GM12878 (cell line): ENCODE measurements around the gene STARD8. TPM values are rescaled to one million over a fixed set of nuclear protein-coding genes. Genes with fewer than 3 reads are reported as not detected.

Experiments
- ZSCAN29 ChIP-seq: fragments of 450-650 bp; IDR thresholded peaks from 2 replicates; pipeline ENCODE4 v1.6.1; 2017; ENCODE audit warnings: mild to moderate bottlenecking, moderate library complexity
- polyA plus RNA-seq, 11 experiments: library from polyadenylated mRNA; depleted of rRNA in 4 of 11; unstranded in 6 of 11; stranded (reverse) in 5 of 11; fragments of >200 nt; fragmentation: Nextera tagmentation in 4 of 11; fragmentation: Illumina TruSeq in 1 of 11; extraction: Ambion mirVana in 4 of 11; extraction: Trizol in 1 of 11; gene quantifications; 1 replicate in 1 of 11; 2 replicates in 10 of 11; pipeline versions ENCODE4 v1.2.1 to v1.2.3, GENCODE V29; 2011 to 2016; ENCODE audit warnings: inconsistent platforms in 2 of 11, missing spikeins in 2 of 11, low read depth in 1 of 11
- total RNA-seq, 4 experiments: library from RNA; depleted of rRNA in 3 of 4; stranded (reverse); fragments of >200 nt in 3 of 4; fragmentation: Illumina TruSeq in 1 of 4; extraction: Trizol in 1 of 4; gene quantifications; 2 replicates each; pipeline versions ENCODE4 v1.2.1 to v1.2.3, GENCODE V29; 2013 to 2021
- TF ChIP-seq, protein P1 (sequence below): IDR thresholded peaks from 2 replicates; pipeline ENCODE4 v1.6.1; 2012; ENCODE audit warnings: mild to moderate bottlenecking, low read depth, low read length
- TF ChIP-seq, protein P2 (sequence below): fragments of 450-650 bp; IDR thresholded peaks from 2 replicates; pipeline ENCODE4 v1.6.1; 2017; ENCODE audit warnings: antibody characterized with exemption, mild to moderate bottlenecking, moderate library complexity
- TF ChIP-seq, protein P3 (sequence below): fragments of 450-650 bp; IDR thresholded peaks from 2 replicates; pipeline ENCODE4 v1.6.1; 2018; ENCODE audit warnings: mild to moderate bottlenecking, low read depth, moderate library complexity; ENCODE audit not compliant: partially characterized antibody

The STARD8 gene
- total and polyA plus RNA-seq, 10 of the 15 experiments (the other 5 are each of a cell fraction or from before 2014, with no cell fraction given): 0.03 to 0.14 (median 0.07) TPM; not detected in 6

DNA sequence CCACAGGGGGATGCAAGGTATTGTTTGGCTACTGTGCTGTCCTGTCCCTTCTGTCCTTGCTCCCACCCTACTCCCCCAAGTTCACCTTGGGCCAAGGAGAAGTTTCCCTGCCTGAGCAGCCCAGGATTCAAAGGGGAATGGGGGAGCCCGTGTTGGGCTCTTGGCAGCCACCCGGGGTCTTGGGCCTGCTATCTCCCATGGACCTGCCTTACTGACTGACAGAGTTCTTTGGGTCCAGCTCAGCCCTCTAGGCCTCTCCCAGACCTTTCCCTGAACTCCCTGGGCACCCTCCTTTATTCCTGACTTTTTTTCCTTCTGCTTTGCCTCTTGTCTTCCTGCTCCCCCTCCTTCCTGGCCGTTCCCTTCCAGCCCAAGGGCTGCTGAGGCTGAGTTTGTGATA lies 67.4 kb downstream of the STARD8 start (continued):
- TF ChIP-seq, protein P1, sequence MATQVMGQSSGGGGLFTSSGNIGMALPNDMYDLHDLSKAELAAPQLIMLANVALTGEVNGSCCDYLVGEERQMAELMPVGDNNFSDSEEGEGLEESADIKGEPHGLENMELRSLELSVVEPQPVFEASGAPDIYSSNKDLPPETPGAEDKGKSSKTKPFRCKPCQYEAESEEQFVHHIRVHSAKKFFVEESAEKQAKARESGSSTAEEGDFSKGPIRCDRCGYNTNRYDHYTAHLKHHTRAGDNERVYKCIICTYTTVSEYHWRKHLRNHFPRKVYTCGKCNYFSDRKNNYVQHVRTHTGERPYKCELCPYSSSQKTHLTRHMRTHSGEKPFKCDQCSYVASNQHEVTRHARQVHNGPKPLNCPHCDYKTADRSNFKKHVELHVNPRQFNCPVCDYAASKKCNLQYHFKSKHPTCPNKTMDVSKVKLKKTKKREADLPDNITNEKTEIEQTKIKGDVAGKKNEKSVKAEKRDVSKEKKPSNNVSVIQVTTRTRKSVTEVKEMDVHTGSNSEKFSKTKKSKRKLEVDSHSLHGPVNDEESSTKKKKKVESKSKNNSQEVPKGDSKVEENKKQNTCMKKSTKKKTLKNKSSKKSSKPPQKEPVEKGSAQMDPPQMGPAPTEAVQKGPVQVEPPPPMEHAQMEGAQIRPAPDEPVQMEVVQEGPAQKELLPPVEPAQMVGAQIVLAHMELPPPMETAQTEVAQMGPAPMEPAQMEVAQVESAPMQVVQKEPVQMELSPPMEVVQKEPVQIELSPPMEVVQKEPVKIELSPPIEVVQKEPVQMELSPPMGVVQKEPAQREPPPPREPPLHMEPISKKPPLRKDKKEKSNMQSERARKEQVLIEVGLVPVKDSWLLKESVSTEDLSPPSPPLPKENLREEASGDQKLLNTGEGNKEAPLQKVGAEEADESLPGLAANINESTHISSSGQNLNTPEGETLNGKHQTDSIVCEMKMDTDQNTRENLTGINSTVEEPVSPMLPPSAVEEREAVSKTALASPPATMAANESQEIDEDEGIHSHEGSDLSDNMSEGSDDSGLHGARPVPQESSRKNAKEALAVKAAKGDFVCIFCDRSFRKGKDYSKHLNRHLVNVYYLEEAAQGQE: no peak
- TF ChIP-seq, protein P2, sequence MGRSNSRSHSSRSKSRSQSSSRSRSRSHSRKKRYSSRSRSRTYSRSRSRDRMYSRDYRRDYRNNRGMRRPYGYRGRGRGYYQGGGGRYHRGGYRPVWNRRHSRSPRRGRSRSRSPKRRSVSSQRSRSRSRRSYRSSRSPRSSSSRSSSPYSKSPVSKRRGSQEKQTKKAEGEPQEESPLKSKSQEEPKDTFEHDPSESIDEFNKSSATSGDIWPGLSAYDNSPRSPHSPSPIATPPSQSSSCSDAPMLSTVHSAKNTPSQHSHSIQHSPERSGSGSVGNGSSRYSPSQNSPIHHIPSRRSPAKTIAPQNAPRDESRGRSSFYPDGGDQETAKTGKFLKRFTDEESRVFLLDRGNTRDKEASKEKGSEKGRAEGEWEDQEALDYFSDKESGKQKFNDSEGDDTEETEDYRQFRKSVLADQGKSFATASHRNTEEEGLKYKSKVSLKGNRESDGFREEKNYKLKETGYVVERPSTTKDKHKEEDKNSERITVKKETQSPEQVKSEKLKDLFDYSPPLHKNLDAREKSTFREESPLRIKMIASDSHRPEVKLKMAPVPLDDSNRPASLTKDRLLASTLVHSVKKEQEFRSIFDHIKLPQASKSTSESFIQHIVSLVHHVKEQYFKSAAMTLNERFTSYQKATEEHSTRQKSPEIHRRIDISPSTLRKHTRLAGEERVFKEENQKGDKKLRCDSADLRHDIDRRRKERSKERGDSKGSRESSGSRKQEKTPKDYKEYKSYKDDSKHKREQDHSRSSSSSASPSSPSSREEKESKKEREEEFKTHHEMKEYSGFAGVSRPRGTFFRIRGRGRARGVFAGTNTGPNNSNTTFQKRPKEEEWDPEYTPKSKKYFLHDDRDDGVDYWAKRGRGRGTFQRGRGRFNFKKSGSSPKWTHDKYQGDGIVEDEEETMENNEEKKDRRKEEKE: no peak
- TF ChIP-seq, protein P3, sequence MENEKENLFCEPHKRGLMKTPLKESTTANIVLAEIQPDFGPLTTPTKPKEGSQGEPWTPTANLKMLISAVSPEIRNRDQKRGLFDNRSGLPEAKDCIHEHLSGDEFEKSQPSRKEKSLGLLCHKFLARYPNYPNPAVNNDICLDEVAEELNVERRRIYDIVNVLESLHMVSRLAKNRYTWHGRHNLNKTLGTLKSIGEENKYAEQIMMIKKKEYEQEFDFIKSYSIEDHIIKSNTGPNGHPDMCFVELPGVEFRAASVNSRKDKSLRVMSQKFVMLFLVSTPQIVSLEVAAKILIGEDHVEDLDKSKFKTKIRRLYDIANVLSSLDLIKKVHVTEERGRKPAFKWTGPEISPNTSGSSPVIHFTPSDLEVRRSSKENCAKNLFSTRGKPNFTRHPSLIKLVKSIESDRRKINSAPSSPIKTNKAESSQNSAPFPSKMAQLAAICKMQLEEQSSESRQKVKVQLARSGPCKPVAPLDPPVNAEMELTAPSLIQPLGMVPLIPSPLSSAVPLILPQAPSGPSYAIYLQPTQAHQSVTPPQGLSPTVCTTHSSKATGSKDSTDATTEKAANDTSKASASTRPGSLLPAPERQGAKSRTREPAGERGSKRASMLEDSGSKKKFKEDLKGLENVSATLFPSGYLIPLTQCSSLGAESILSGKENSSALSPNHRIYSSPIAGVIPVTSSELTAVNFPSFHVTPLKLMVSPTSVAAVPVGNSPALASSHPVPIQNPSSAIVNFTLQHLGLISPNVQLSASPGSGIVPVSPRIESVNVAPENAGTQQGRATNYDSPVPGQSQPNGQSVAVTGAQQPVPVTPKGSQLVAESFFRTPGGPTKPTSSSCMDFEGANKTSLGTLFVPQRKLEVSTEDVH: no peak
- TF ChIP-seq ZSCAN29: no peak
